IPS-NIHi7 (cell line): ENCODE data around the gene RIPOR3.

Experiments
- DNase-seq: peaks from one replicate; pipeline ENCODE4 v3.0.0; 2012; ENCODE audit warnings: mixed read lengths; ENCODE audit errors: extremely low spot score

The RIPOR3 gene, protein sequence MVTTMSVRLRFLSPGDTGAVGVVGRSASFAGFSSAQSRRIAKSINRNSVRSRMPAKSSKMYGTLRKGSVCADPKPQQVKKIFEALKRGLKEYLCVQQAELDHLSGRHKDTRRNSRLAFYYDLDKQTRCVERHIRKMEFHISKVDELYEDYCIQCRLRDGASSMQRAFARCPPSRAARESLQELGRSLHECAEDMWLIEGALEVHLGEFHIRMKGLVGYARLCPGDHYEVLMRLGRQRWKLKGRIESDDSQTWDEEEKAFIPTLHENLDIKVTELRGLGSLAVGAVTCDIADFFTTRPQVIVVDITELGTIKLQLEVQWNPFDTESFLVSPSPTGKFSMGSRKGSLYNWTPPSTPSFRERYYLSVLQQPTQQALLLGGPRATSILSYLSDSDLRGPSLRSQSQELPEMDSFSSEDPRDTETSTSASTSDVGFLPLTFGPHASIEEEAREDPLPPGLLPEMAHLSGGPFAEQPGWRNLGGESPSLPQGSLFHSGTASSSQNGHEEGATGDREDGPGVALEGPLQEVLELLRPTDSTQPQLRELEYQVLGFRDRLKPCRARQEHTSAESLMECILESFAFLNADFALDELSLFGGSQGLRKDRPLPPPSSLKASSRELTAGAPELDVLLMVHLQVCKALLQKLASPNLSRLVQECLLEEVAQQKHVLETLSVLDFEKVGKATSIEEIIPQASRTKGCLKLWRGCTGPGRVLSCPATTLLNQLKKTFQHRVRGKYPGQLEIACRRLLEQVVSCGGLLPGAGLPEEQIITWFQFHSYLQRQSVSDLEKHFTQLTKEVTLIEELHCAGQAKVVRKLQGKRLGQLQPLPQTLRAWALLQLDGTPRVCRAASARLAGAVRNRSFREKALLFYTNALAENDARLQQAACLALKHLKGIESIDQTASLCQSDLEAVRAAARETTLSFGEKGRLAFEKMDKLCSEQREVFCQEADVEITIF

DNA sequence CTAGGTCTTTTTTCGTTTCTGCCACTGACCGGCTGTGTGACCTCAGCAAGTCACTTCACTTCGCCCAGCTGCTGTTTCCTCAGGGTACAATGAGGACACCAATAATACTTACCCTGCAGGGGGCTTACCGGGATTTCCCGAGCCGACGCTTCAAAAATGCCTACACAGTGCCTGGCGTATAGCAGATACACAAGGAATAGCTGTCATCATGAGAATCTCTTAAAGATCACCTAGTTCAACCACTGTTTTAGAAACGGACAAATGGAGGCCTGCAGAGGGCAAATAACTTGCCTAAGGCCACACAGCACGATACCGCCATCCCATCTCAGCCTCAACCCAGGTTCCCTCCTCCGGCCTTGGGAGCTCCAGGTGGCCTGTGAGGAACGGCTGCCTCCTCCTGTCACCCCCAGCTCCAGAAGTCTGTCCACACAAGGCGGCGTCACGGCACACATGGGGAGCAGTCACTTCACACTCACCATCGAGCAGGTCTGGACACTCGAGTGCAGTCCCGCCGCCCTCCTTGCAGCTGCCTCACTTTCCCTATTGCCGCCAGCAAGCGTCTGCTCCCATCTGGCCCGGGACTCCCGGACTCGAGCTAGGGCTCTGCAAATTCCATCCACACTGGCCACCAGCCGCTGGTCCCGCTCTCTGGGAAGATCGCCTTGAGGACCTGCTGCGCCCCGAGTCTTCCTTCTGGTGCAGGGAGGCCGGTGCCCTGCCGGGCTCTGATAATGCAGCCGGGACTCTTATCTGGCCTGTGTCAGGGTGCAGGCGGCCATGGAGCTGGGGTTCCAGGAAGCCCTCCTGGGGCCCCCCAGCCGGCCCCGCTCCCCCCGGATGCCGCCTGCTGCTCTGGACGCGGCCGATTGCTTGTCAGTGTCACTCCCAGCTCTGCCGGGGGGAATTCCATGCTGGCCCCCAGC, at the start of gene RIPOR3:
RIPOR3 (minus strand) TSS at position 893 of the 923 bp plus-strand sequence; CDS start at position 479, 414 bp downstream.
- DNase-seq: peak; percentile 58

DNA sequence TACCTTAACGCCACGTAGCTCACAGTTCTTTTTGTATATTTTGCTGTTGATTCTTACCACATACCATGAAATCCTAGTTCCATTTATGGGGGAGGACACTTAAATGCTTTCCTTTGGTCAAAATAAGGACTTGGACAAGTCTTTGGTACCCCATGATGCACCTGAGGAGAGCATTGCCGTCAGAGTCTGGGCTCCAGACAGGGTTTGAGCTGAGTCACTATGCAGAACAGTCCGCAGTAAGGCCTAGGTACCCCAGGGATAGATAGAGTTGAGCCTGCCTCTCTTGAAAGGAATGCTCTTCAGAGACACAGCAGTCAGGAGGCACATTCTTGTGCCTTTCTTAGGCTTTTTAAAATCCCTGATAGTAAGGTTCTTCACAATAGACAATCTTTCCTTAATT, 46.0 kb upstream of the RIPOR3 start:
- peak; percentile 31 for DNase-seq

DNA sequence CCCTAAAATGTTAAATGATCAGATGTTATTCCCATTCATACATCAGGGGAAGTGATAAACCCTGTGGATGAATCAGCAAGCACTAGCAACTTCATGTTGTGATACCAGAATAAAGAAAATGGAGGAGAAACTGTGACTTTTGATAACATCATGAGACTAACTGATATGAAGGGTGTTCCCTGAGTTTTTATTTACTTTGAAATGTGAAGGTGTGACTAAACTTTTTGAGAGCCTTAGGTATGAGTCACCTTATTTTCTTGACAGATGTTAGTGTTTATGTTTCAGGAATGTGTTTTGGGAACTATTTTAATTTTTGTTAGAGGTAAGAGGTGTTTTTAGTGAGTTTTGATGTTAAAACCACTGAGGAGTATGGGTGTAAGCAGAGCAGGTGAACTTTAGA, 44.5 kb upstream of the RIPOR3 start:
- no peak for DNase-seq

DNA sequence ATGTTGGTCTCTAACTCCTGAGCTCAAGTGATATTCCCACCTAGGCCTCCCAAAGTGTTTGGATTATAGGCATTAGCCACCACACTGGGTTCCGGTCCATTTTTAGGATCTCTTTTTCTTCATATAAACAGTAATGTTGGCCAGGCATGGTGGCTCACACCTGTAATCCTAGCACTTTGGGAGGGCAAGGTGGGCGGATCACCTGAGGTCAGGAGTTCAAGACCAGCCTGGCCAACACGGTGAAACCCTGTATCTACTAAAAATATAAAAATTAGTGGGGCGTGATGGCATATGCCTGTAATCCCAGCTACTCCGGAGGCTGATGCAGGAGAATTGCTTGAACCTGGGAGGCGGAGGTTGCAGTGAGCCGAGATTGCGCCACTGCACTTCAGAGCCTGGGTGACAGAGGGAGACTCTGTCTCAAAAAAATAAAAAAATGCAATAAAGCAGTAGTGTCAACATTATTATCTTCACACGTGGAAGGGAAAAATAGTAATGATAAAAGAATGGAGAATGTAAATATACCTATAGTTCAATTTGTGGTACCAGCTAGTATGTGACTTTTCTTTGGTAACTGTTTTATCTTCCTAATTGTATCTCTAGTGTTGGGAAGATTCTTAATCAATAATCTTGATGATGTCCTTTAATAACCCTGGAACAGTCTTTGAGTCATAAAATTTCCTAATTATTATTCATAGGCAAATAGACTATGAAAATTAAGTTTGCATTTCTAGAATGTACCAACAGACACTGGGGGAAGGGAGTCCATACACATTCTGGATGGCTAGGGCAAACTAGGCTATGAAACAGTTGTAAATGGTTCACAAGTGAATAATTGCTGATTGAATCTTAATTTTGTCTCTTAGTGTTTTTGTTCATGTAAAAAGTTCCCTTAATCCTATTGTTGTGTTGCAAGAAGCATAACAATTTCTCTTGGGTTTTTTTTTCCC, 43.7 kb upstream of the RIPOR3 start:
- no peak for DNase-seq

DNA sequence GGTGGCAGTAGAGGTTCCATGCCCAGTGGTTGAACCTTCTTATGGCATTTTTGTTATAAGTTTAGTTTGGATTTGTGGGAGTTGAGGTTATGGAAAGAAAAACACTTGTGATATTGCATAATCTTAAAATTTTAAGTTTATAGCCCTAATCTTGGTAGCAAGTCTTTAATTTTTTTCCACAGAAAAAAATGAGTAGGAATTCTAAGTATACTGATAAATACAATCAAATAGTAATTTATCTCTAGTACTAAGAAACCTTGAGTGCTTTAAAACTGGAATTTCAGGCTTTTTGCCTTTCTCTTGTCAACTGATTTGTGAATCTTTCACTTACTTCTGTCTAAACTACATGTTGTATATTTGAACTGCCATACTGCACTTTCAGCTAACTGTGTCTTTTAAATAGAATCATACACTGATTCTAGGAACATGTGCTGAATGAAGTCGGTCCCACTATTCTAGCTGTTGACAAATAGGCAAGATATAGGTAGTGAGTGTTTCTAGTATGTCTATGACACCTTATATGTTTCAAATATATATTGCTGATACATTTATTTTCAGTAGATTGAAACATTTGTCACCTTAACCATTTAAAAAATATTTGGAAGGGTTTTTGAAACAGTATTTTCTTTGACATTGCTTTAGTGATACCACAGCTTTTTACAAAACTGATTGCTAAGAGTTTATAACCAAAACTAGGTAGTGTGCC, 42.5 kb upstream of the RIPOR3 start:
- no peak for DNase-seq

DNA sequence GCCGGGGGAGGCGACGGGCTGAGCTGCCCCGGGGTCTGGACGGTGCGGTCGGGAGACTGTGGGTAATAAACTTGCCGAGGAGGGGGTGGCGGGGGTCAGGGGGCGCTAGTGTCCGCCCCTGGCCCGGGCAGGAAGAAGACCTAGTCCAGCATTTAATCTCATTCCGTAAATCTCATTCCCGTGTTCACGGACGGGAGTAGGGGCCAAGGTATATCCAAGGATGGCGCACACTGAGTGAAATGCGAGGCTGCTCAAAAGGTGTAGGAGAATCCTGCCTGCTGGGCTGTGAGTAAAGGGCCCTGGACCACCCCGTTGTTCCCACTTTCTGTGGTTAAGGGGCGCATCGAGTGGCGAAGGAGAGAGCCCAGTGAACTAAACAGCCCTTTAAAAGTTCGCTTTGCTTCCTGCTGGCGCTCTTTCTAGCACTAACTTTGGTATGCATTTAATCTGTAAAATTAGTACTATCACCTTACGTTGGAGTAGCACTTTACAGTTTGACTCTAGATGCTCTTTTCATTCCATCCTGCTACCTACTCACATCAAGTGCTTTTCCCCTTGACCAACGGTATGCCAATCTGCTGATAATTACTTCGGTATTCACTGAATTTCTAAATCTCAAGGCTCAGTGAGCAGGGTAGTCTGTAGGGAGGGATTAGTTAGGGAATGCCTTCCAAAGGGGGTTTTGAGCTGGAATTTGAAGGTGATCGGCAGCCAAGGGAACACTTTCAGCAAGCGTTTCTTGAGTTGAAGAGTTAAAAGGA, 40.8 kb upstream of the RIPOR3 start:
- DNase-seq: no peak

DNA sequence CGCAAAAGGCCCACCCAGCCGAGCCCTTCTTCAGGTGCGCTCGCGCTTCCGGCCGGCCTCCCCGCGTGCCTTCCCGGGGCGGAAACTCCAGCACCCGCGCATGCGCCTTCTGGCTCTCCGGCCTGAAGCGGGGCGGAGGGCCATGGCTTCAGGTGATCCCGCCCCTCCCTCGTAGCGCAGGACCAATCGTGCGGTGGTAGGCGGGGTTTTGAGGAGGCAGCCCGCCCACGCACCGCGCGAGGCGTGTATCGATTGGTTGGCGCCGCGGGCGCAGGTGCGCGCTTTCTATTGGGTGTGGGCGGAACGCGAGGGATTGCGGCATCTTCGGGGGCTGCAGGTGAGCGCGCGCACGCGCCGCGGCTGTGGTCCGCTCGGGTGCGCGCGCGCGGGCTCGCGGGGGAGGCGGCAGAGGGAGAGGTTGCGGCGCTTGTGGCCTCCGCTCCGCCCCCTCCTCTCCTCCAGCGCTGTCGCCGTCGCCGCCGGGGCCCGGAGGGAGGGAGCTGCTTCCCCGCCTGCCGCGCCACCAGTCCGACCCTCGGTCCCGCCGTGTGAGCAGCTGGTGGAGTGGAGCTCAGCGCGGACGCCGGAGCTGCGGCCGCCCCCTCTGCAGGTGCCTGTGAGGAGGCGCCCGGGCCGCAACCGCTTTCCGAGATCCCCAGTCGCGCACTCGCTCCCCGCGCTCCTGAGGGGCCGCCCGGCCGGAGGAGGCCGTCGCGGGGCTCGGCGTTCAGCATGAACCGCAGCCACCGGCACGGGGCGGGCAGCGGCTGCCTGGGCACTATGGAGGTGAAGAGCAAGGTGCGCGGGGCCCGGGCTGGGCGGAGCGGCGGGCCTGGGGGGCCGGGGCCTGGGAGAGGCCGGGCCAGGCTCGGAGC, 40.0 kb upstream of the RIPOR3 start, which contains the start of gene PARD6B:
PARD6B (plus strand) TSS at position 526 of the 875 bp plus-strand sequence; CDS start at position 733, 207 bp downstream.
- DNase-seq: peak; percentile 98

DNA sequence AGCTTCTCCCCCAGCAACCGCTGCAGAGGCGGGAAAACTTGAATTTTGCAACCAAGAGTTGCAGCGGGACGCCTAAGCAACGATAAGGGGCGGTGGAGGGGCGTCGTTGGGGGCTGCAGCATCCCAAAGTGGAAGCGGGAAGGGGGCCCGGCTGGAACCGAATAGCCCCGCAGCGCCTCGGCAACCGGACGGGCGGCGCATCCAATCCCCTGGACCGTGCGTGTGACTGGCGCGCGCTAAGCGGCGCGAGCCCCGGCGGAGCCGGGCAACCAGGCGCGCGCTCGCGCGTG, 39.4 kb upstream of the RIPOR3 start:
- no peak for DNase-seq

DNA sequence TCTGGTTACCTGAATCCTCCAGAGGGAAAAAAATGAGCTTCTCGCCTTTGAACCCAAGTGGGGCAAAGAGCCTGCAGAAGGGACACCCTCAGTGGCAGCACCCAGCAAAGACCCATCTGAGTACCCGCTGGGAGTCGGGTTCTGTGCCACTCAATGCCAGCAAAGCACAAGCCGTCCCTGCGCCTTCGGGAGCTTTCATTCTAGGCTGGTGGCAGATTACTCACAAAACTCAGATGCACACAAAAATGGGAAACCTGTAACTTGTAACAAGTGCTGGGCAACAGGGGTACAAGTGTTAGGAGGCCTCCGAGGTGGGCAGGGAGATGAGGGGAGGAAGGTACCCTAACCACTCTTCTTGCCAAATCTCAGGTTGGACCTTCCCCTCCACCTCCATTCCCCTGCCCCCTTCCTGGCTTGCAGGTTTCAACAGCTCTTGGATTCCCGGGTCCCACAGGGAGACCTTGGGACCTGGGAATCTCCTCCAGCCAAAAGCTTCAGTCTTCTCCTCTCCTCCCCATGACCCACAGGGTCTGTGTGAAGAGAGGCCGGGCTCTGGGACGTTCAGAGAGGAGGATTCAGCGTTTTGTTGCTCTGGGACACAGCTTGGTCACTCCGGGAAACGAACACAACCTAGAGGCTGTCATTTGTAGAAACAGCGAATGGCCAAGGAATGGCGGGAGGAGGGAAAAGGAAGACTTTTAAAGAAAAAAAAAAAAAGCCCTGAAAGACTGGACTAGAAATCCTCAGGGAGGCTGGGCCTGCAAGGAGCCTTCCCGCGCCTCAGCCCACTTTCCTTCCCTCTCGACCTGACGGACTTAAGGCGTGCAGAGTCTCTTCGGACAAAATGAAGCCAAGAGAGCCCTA, 38.8 kb upstream of the RIPOR3 start:
- DNase-seq: peak; percentile 25

DNA sequence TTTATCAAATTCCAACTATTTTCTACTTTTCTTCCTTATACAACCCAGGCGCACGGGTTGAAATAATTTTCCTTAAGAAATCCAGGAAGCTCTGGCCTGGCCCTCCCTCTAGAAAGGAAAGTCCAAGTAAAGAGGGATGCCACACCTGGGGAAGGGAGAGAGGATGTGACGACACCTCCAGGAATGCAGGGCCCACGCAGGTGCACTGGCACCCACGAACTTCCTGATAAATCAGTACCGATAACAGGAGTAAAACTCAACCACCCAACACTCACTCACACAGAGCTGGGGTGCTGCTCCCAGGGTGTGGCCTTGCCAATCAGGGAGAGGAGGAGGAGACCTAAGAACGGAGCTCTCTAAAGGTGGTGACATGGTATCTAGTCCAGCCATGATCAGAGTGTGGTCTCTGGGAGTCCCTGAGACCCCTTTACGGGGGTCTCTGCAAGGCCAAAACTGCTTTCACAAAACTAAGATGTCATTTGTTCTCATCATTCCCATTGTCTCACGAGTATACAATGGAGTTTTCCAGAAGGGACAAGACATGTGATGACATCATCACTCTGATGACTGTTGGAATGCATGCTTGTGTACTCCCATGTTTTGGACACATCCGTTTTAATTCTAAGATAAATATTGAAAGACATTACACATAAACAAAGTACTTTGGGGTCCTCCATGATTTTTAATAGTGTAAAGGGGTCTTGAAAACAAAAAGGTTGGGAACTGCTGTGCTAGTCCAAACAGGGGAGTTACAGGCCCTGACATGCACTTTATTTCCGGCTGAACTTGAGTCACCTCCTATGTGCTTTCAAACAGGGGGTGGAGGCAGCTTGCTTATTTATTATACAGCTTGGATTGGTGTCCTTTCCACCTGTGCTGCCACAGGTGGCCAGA, 37.9 kb upstream of the RIPOR3 start:
- DNase-seq: no peak

DNA sequence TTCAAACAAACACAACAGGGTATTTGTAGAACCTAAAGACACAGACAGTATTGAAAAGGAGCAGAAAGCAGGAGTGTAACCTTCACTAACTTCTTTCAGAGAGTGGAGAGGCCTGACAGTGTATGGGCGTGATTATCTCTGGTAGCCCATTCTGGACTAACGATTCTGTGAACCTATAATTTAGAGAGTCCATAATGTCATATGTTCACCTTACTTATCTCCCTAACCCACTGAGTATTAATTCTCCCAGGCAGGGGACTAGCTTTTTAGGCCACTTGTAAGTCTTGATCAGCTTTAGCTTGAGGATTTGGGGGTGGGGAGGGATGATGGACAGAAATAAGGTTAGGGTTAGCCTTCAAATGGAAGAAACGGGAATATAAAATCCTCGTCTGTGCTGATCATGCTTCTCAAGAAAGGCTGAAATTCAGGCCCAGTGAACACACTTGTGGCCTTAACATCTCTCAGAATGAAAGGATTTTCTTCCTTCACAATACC, 37.2 kb upstream of the RIPOR3 start:
- no peak for DNase-seq

DNA sequence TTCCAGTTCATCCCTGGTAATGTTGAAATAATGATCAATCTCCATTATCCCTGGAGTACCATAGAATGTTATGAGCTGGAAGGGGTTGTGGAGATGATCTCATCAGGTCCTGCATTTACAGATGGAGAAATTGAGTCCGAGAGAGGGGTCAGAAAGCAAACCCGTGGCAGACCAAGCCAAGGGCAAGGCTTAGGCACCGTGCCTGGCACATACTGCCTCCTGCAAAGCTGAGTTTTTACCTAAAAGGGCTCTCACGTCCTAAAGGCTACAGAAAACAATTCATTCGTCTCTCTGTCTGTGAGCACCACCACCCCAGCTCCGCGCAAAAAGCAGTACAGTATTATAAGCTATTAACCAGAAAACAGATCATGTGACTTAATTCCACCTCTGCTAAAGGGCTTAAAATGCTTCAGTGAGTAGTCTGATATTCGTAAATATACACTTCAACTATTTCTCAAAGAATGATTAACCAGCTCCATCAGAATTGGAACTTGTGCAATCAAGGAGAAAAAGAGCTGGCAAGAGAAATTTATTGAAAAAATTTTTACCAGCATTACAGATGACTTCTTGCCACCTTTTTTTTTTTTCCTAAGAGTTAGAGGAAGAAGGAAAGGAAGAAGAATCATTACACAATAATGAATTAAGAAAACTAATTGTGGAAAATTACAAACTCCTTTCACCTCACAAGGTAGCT, 36.6 kb upstream of the RIPOR3 start:
- no peak for DNase-seq

DNA sequence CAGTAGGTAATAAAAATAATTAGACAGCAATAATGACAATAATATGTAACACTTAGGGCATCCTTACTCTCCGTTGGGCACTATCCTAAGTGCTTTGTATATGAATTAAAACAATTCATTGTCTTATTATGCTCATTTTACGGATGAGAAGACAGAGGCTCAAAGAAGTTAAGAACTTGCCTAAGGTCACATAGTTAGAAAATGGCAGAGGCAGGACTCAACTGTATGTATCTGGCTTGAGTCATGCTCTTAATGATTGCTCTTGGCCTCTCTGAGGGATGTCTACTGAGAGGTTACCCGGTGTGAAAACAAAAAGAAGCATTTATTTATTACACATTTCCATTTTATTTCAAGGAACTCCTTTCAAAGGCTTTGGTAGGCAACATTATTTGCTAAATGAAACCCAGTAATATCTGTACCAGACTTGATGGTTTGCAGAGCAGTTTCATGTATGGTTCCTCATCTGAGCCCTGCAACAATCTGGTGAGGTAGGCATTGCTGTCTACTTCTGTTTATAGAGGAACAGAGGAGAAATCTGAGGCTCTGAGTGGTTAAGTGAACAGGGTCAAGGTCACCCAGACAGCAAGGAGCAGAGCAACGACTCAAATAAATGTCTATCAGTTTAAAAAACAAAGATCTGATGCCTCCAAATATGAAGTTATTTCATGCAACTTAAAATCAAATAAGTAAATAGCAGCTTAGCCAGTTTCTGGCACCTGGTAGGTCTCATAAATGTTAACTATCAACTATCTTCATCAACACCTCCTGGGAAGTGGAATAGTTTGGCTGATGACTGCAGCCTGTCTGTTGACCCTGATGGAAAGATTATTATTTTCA, 35.8 kb upstream of the RIPOR3 start:
- DNase-seq: no peak

DNA sequence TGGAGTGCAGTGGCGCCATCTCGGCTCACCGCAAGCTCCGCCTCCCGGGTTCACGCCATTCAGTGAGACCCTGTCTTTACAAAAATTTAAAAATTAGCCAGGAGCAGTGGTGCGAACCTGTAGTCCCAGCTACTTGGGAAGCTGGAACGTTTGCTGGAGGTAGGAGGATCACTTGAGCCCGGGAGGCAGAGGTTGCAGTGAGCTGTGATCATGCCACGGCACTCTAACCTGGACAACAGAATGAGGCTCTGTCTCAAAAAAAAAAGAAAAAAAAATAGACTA, 34.3 kb upstream of the RIPOR3 start:
- DNase-seq: no peak
